SK-N-SH treated with all-trans-retinoic acid at 6 μM for 48 hours (cell line): ENCODE measurements around the gene AADACL4.

Source experiments
- ATAC-seq: fragments of 200-7000 bp; cut with Tn5 transposase; 3 replicates; pipeline ENCODE4 v1.9.1; 2020; ENCODE audit warnings: mild to moderate bottlenecking, moderate library complexity
- ARNTL ChIP-seq: fragments of 450-650 bp; formaldehyde crosslinking; IDR thresholded peaks from 2 replicates; pipeline ENCODE4 v1.5.0; 2020; ENCODE audit warnings: low read depth, mild to moderate bottlenecking, moderate library complexity, borderline replicate concordance
- BACH2 ChIP-seq: fragments of 250-450 bp; sonication (Bioruptor Pico); IDR thresholded peaks from 2 replicates; pipeline ENCODE4 v1.9.0; 2021; ENCODE audit warnings: mild to moderate bottlenecking, borderline replicate concordance
- GLIS3 ChIP-seq: fragments of 250-450 bp; sonication (Bioruptor Pico); IDR thresholded peaks from 2 replicates; pipeline ENCODE4 v1.5.0; 2020; ENCODE audit warnings: mild to moderate bottlenecking, moderate library complexity
- ISL1 ChIP-seq: fragments of 250-450 bp; sonication (Bioruptor Pico); IDR thresholded peaks from 2 replicates; pipeline ENCODE4 v2.1.2; 2022; ENCODE audit warnings: mild to moderate bottlenecking, moderate library complexity
- OSR1 ChIP-seq: fragments of 250-450 bp; sonication (Bioruptor Pico); IDR thresholded peaks from 2 replicates; pipeline ENCODE4 v1.8.0; 2022; ENCODE audit warnings: moderate library complexity, mild to moderate bottlenecking, inconsistent platforms
- PPARA ChIP-seq: fragments of 250-450 bp; sonication (Bioruptor Pico); IDR thresholded peaks from 2 replicates; pipeline ENCODE4 v1.5.0; 2020; ENCODE audit warnings: mild to moderate bottlenecking, borderline replicate concordance
- RARB ChIP-seq: fragments of 250-450 bp; sonication (Bioruptor Pico); IDR thresholded peaks from 2 replicates; pipeline ENCODE4 v1.8.0; 2021; ENCODE audit warnings: mild to moderate bottlenecking, moderate library complexity
- SNAI2 ChIP-seq: fragments of 250-450 bp; sonication (Bioruptor Pico); IDR thresholded peaks from 2 replicates; pipeline ENCODE4 v1.5.0; 2020; ENCODE audit warnings: mild to moderate bottlenecking, moderate library complexity
- TCF4 ChIP-seq: fragments of 250-450 bp; sonication (Bioruptor Pico); IDR thresholded peaks from 2 replicates; pipeline ENCODE4 v1.8.0; 2021; ENCODE audit warnings: mild to moderate bottlenecking, moderate library complexity, borderline replicate concordance
- TOX ChIP-seq: fragments of 250-450 bp; sonication (Bioruptor Pico); IDR thresholded peaks from 2 replicates; pipeline ENCODE4 v1.8.0; 2021; ENCODE audit warnings: mild to moderate bottlenecking, moderate library complexity, borderline replicate concordance
- ZC3H10 ChIP-seq: fragments of 250-450 bp; sonication (Bioruptor Pico); IDR thresholded peaks from 2 replicates; pipeline ENCODE4 v1.5.1; 2021; ENCODE audit warnings: mild to moderate bottlenecking, moderate library complexity
- ZFP3 ChIP-seq: fragments of 250-450 bp; sonication (Bioruptor Pico); IDR thresholded peaks from 2 replicates; pipeline ENCODE4 v1.5.0; 2020; ENCODE audit warnings: mild to moderate bottlenecking, moderate library complexity
- ZFP30 ChIP-seq: fragments of 450-650 bp; formaldehyde crosslinking; IDR thresholded peaks from 2 replicates; pipeline ENCODE4 v1.5.0; 2022; ENCODE audit warnings: mild to moderate bottlenecking, moderate library complexity
- ZNF70 ChIP-seq: fragments of 450-650 bp; formaldehyde crosslinking; IDR thresholded peaks from 2 replicates; pipeline ENCODE4 v1.5.0; 2020; ENCODE audit warnings: mild to moderate bottlenecking, moderate library complexity
- ZNF8 ChIP-seq: fragments of 450-650 bp; formaldehyde crosslinking; IDR thresholded peaks from 2 replicates; pipeline ENCODE4 v1.5.0; 2020; ENCODE audit warnings: mild to moderate bottlenecking, moderate library complexity
- TF ChIP-seq, protein P1 (sequence below): fragments of 250-450 bp; sonication (Bioruptor Pico); IDR thresholded peaks from 2 replicates; pipeline ENCODE4 v1.5.0; 2020; ENCODE audit warnings: mild to moderate bottlenecking, moderate library complexity
- TF ChIP-seq, protein P2 (sequence below): fragments of 250-450 bp; sonication (Bioruptor Pico); IDR thresholded peaks from 2 replicates; pipeline ENCODE4 v1.8.0; 2021; ENCODE audit warnings: low read depth, mild to moderate bottlenecking, moderate library complexity, borderline replicate concordance
- TF ChIP-seq, protein P3 (sequence below): fragments of 250-450 bp; sonication (Bioruptor Pico); IDR thresholded peaks from 2 replicates; pipeline ENCODE4 v1.8.0; 2020; ENCODE audit warnings: mild to moderate bottlenecking, moderate library complexity, borderline replicate concordance
- TF ChIP-seq, protein P4 (sequence below): fragments of 250-450 bp; sonication (Bioruptor Pico); IDR thresholded peaks from 2 replicates; pipeline ENCODE4 v1.5.1; 2020; ENCODE audit warnings: low read depth, mild to moderate bottlenecking, moderate library complexity
- TF ChIP-seq, protein P5 (sequence below): fragments of 250-450 bp; sonication (Bioruptor Pico); IDR thresholded peaks from 2 replicates; pipeline ENCODE4 v1.5.1; 2021; ENCODE audit warnings: mild to moderate bottlenecking, moderate library complexity

The AADACL4 gene

DNA sequence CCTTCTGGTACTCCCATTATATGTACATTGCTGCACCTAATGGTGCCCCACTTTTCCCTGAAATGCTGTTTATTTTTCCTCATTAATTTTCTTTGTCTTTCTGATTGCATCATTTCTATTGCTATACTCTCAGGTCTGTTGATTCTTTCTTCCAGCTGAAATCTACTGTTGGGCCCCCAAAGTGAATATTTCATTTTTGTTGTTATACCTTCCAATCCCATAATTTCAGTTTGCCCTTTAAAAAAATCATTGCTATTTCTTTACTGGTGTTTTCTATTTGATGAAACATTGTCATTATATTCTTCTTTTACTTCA is 3.0 kb upstream of the AADACL4 start:
- TF ChIP-seq ZFP3 (no peak), SNAI2 (CRISPR knock-in tag) (no peak), RARB (CRISPR knock-in tag) (no peak), GLIS3 (no peak), ZC3H10 (CRISPR knock-in tag) (no peak), ZFP30 (CRISPR knock-in tag) (no peak), ZNF70 (CRISPR knock-in tag) (no peak), TCF4 (CRISPR knock-in tag) (no peak), ZNF8 (CRISPR knock-in tag) (no peak), BACH2 (CRISPR knock-in tag) (no peak)
- ATAC-seq: no peak

DNA sequence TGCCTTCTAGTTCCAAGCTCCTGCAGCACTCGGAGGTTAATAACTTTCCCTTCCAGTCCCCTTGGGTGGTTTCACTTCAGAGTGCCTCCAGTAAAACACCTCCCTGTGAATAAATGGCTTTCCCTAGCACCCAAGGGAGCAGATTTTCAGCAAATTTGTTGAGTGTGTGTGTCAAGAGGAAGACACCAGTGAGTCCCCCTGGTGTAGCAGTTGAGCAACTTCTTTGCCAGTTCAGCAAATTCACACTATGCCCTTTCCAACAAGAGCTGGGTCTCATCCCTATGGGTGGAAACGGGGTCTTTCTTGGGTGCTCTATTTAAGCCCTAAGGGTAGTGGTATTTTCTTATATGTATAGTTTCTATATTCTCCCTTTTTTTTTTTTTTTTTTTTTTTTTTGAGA is 806 bp upstream of the AADACL4 start:
- ATAC-seq: no peak; the same call in 2 of the 3 replicates
- TF ChIP-seq ARNTL (no peak), ZFP30 (CRISPR knock-in tag) (no peak), ZNF70 (CRISPR knock-in tag) (no peak), ISL1 (CRISPR knock-in tag) (no peak), BACH2 (CRISPR knock-in tag) (no peak)
- TF ChIP-seq, protein P1, sequence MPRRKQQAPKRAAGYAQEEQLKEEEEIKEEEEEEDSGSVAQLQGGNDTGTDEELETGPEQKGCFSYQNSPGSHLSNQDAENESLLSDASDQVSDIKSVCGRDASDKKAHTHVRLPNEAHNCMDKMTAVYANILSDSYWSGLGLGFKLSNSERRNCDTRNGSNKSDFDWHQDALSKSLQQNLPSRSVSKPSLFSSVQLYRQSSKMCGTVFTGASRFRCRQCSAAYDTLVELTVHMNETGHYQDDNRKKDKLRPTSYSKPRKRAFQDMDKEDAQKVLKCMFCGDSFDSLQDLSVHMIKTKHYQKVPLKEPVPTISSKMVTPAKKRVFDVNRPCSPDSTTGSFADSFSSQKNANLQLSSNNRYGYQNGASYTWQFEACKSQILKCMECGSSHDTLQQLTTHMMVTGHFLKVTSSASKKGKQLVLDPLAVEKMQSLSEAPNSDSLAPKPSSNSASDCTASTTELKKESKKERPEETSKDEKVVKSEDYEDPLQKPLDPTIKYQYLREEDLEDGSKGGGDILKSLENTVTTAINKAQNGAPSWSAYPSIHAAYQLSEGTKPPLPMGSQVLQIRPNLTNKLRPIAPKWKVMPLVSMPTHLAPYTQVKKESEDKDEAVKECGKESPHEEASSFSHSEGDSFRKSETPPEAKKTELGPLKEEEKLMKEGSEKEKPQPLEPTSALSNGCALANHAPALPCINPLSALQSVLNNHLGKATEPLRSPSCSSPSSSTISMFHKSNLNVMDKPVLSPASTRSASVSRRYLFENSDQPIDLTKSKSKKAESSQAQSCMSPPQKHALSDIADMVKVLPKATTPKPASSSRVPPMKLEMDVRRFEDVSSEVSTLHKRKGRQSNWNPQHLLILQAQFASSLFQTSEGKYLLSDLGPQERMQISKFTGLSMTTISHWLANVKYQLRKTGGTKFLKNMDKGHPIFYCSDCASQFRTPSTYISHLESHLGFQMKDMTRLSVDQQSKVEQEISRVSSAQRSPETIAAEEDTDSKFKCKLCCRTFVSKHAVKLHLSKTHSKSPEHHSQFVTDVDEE (CRISPR knock-in tag): no peak
- TF ChIP-seq, protein P2, sequence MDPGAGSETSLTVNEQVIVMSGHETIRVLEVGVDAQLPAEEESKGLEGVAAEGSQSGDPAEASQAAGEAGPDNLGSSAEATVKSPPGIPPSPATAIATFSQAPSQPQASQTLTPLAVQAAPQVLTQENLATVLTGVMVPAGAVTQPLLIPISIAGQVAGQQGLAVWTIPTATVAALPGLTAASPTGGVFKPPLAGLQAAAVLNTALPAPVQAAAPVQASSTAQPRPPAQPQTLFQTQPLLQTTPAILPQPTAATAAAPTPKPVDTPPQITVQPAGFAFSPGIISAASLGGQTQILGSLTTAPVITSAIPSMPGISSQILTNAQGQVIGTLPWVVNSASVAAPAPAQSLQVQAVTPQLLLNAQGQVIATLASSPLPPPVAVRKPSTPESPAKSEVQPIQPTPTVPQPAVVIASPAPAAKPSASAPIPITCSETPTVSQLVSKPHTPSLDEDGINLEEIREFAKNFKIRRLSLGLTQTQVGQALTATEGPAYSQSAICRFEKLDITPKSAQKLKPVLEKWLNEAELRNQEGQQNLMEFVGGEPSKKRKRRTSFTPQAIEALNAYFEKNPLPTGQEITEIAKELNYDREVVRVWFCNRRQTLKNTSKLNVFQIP: no peak

DNA sequence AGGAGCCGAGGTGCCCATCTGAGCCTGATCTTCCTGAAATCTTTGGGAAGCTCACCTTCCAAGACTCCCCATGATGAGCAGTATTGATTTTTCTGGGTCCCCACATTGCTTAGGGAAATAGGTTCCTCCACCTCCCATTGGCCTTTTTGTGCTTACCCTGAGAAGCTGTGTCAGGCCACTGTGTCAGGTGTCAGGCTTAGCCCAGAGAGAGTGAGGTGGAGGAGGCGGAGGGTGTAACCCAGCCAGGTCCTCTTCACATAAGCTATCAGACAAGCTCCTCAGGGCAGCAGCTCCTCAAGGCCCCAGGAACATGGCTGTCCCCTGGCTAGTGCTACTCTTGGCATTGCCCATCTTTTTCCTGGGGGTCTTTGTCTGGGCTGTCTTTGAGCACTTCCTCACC is 352 bp downstream of the AADACL4 start:
- no peak; the same call in 2 of the 3 replicates for ATAC-seq
- no peak for TF ChIP-seq ZC3H10 (CRISPR knock-in tag)
- TF ChIP-seq, protein P3, sequence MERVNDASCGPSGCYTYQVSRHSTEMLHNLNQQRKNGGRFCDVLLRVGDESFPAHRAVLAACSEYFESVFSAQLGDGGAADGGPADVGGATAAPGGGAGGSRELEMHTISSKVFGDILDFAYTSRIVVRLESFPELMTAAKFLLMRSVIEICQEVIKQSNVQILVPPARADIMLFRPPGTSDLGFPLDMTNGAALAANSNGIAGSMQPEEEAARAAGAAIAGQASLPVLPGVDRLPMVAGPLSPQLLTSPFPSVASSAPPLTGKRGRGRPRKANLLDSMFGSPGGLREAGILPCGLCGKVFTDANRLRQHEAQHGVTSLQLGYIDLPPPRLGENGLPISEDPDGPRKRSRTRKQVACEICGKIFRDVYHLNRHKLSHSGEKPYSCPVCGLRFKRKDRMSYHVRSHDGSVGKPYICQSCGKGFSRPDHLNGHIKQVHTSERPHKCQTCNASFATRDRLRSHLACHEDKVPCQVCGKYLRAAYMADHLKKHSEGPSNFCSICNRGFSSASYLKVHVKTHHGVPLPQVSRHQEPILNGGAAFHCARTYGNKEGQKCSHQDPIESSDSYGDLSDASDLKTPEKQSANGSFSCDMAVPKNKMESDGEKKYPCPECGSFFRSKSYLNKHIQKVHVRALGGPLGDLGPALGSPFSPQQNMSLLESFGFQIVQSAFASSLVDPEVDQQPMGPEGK (CRISPR knock-in tag): no peak
- TF ChIP-seq, protein P2: no peak
- no peak for TF ChIP-seq ZNF70 (CRISPR knock-in tag)
- no peak for TF ChIP-seq ARNTL
- TF ChIP-seq PPARA: no peak
- no peak for TF ChIP-seq TOX (CRISPR knock-in tag)
- TF ChIP-seq, protein P1 (CRISPR knock-in tag): no peak
- no peak for TF ChIP-seq ZNF8 (CRISPR knock-in tag)
- TF ChIP-seq ISL1 (CRISPR knock-in tag): no peak
- TF ChIP-seq ZFP30 (CRISPR knock-in tag): no peak
- TF ChIP-seq, all 23 proteins: peak for 0

DNA sequence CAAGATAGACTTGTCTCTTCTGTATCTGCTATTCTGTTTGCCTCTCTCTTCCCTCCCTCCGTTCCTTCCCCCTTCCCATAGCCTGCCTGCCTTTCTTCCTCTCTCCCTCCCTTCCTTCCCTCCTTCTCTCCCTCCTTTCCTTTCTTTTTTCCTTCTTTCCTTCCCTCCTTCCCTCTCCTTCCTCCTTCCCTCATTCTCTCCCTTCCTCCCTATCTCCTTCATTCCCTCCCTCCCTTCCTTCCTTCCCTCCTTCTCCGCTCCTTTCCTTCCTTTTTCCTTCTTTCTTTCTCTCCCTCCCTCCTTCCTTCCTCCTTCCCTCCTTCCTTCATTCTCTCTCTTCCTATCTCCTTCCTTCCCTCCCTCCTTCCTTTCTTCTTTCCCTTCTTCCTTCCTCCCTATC is 944 bp downstream of the AADACL4 start:
- ATAC-seq: no peak
- no peak for TF ChIP-seq OSR1 (CRISPR knock-in tag)
- TF ChIP-seq, protein P4, sequence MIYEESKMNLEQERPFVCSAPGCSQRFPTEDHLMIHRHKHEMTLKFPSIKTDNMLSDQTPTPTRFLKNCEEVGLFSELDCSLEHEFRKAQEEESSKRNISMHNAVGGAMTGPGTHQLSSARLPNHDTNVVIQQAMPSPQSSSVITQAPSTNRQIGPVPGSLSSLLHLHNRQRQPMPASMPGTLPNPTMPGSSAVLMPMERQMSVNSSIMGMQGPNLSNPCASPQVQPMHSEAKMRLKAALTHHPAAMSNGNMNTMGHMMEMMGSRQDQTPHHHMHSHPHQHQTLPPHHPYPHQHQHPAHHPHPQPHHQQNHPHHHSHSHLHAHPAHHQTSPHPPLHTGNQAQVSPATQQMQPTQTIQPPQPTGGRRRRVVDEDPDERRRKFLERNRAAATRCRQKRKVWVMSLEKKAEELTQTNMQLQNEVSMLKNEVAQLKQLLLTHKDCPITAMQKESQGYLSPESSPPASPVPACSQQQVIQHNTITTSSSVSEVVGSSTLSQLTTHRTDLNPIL (CRISPR knock-in tag): no peak
- TF ChIP-seq RARB (CRISPR knock-in tag): no peak
- TF ChIP-seq, protein P3 (CRISPR knock-in tag): no peak
- no peak for TF ChIP-seq ZC3H10 (CRISPR knock-in tag)
- TF ChIP-seq, protein P5, sequence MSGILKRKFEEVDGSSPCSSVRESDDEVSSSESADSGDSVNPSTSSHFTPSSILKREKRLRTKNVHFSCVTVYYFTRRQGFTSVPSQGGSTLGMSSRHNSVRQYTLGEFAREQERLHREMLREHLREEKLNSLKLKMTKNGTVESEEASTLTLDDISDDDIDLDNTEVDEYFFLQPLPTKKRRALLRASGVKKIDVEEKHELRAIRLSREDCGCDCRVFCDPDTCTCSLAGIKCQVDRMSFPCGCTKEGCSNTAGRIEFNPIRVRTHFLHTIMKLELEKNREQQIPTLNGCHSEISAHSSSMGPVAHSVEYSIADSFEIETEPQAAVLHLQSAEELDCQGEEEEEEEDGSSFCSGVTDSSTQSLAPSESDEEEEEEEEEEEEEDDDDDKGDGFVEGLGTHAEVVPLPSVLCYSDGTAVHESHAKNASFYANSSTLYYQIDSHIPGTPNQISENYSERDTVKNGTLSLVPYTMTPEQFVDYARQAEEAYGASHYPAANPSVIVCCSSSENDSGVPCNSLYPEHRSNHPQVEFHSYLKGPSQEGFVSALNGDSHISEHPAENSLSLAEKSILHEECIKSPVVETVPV (CRISPR knock-in tag): no peak
- TF ChIP-seq ARNTL: no peak
